Lower leg skin (tissue), 4 donors: ENCODE data around the gene TMEM170B. TPM values are rescaled to one million over a fixed set of nuclear protein-coding genes. Genes with fewer than 3 reads are reported as not detected.

Source experiments
- DNase-seq, 2 donors: peaks; one replicate each; pipeline ENCODE4 v3.0.0-alpha.2; 2019; ENCODE audit warnings: low spot score in 2 of 2
- H3K4me3 ChIP-seq: fragments of 200-600 bp; sonication (generic); 2 replicates; pipeline ENCODE4 v1.5.1; 2017; ENCODE audit warnings: mild to moderate bottlenecking, low read depth; ENCODE audit not compliant: poor library complexity, severe bottlenecking
- POLR2A ChIP-seq, 2 donors: fragments of 450-650 bp; IDR thresholded peaks; one replicate each; pipeline ENCODE4 v1.6.1; 2016 to 2017; ENCODE audit warnings: antibody characterized with exemption in 2 of 2, mild to moderate bottlenecking in 1 of 2, moderate library complexity in 1 of 2
- WGBS, 2 donors: methylation state at CpG; one replicate each; pipeline ENCODE4 v1.1.5; 2018; 5-methylcytosine and 5-hydroxymethylcytosine counted together
- intact Hi-C: fragments of 100-400 bp; cut with DNase I; formaldehyde crosslinking; loops from one replicate; pipeline ENCODE4 v1.15.0; 2023; ENCODE audit warnings: low total_unique reads
- total RNA-seq, 4 donors: library from RNA; depleted of rRNA; stranded (reverse); fragments of >200 nt; gene quantifications; one replicate each; pipeline ENCODE4 v1.1.0, GENCODE V29; 2016
- TF ChIP-seq, protein P1 (sequence below), 3 donors: fragments of 450-650 bp; IDR thresholded peaks; one replicate each; pipeline ENCODE4 v1.5.1; 2016; ENCODE audit warnings: antibody characterized with exemption in 3 of 3, mild to moderate bottlenecking in 3 of 3, moderate library complexity in 2 of 3

The TMEM170B gene
- total RNA-seq, 4 donors from 2014 or later, result 0.34 to 2.1 (median 1.3) TPM

DNA sequence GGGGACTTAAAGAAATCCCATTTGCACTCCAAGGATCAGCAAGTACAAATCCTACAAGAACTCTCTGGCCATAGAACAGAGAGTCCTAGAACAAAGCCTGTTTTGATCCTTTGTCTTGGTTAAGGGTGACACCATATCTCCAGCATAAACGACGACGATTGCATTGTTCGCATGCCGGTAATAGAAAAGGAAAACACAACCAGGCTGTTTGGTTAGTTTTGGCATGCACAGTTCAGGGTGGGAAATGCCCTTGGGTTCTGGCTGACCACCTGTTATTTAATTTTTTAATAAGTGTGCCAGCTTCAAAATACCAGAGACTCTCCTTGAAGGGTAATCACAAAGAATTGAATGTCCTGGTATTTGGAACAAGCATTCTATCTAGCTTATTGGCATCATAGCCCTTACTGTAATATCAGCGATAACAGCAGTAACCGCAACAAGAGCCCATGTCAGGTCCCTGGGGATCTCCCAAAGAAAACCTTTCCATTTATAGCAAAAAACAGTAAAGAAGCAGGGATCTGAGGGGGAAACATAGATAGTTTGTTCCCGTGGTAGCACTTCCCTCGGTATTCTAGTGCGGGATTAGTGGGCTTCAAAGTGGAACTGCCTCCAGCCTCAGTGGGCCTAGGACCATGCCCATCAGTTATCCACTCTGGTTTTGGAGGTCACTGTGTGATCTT is 77.1 kb downstream of the TMEM170B start:
- TF ChIP-seq, protein P1, sequence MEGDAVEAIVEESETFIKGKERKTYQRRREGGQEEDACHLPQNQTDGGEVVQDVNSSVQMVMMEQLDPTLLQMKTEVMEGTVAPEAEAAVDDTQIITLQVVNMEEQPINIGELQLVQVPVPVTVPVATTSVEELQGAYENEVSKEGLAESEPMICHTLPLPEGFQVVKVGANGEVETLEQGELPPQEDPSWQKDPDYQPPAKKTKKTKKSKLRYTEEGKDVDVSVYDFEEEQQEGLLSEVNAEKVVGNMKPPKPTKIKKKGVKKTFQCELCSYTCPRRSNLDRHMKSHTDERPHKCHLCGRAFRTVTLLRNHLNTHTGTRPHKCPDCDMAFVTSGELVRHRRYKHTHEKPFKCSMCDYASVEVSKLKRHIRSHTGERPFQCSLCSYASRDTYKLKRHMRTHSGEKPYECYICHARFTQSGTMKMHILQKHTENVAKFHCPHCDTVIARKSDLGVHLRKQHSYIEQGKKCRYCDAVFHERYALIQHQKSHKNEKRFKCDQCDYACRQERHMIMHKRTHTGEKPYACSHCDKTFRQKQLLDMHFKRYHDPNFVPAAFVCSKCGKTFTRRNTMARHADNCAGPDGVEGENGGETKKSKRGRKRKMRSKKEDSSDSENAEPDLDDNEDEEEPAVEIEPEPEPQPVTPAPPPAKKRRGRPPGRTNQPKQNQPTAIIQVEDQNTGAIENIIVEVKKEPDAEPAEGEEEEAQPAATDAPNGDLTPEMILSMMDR (IDR thresholded peaks at IDR 0.05), result no peak
- TF ChIP-seq POLR2A (IDR thresholded peaks at IDR 0.05), result no peak
- H3K4me3 ChIP-seq, result no peak overlapping the region
- peak in 1 of 2 donors; percentile 58 for DNase-seq
- WGBS, 2 donors, result 75 to 79% methylated on average over 10 of the region's 10 CpGs
- intact Hi-C loops, result no loop called here

DNA sequence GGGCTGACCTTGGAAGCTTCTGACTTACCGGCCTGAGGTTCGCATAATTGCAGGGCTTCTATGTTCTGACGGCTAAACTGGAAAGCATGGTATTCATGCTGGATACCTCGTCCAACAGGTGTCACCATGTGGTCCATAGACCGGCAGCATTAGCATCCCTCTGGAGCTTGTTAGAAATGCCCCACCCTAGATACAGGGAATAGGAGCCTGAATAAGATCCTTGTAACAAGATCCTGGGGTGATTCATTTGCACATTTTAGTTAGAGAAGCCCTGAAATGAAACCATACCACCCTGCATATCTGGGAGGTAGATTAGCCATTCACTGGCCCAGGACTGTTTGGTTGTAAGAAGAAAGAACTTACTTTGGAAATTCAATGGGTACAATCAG is 77.7 kb downstream of the TMEM170B start:
- no peak overlapping the region for H3K4me3 ChIP-seq
- no peak for DNase-seq
- TF ChIP-seq, protein P1 (IDR thresholded peaks at IDR 0.05), result no peak
- TF ChIP-seq POLR2A (IDR thresholded peaks at IDR 0.05), result no peak
- WGBS, 2 donors, result 86 to 90% methylated on average over 5 of the region's 5 CpGs
- intact Hi-C loops, result no loop called here

DNA sequence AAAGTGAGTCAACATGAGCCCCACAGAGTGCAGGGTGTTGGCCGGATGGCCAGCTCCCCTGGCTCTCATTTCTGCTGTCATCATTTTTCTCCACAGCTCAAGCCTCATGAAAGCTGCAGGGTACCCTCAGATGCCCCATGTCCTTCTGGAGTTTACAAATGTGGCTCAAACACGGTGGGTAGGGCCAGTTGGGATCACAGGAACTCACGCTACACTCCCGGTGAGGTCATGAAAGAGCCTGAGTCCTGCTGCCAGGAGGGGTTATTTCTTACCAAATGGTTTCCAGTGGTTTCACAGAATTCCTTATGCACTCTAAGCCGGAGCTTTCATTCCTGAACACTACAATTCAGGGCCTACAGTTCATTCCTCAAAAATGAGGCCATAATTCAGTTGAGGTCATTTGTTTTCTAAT is 78.7 kb downstream of the TMEM170B start:
- 63 to 73% methylated on average over 5 of the region's 5 CpGs for WGBS, 2 donors
- TF ChIP-seq, protein P1 (IDR thresholded peaks at IDR 0.05), result no peak
- TF ChIP-seq POLR2A (IDR thresholded peaks at IDR 0.05), result no peak

DNA sequence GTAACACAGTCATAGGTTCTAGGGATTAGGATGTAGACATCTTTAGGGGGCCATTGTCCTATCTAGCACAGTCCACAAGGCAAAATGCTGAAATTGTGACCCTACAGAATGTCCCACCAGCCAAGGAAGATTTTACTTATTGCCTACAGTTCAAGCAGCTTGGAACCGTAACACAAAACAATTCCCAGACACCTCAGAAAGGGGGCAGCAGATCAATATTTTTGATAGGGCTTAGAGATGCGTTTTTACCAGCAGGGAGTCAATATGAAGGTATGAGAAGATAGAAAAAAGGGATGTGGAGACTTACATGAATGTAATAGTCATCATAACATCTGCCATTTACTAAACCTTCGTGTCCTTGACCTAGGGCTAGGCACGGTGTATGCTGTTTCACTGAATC is 81.0 kb downstream of the TMEM170B start:
- no peak overlapping the region for H3K4me3 ChIP-seq
- peak in 1 of 2 donors; percentile 32 for DNase-seq
- 72 to 87% methylated on average over 4 of the region's 4 CpGs for WGBS, 2 donors
- intact Hi-C loops, result no loop called here
- TF ChIP-seq, protein P1 (IDR thresholded peaks at IDR 0.05), result no peak
- no peak for TF ChIP-seq POLR2A (IDR thresholded peaks at IDR 0.05)

More for the DNA sequence above, 78.7 kb downstream of the TMEM170B start:
- no peak overlapping the region for H3K4me3 ChIP-seq
- DNase-seq, result peak in 1 of 2 donors; percentile 78
- intact Hi-C loops, result no loop called here

DNA sequence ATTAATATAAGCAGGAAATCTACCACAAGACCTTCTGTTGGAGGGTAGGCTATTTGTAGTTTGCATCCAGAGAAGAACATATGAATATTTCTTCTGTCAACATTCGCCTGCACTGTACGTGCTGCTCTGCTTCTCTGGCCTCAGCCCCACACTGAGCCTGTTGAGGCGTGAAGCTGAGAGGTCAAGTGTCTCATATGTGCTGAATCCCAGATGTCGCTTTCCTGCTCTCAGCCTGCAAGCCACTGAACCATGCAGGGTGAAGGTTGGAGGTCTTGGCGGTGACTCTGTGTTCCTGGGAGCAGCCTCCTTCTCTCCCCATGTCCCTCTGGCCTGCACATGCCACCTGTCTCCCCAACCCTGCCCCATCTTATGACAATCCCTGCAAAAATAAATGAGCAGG is 83.6 kb downstream of the TMEM170B start:
- intact Hi-C loops, result no loop called here
- 82% methylated on average over 5 of the region's 5 CpGs for WGBS, 2 donors
- DNase-seq, result no peak
- TF ChIP-seq, protein P1 (IDR thresholded peaks at IDR 0.05), result no peak
- H3K4me3 ChIP-seq, result no peak overlapping the region

DNA sequence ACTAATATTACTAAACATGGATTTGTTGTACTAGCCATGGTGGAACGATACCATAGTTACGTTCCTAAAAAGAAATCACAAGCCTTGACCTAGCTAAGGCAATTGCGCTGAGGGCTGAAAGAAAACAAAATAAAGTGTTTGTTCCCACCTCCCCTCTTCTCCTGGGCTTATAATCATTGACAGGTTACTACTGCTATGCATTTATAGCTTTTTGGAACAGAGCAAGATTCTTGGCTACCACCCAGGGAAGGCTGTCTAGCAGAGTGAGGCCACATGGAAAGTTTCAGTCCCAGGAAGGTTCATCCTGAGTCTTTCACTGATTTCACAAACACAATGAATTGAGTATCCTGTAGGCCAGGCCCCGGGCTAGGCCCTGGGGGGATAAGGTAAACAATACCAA is 84.6 kb downstream of the TMEM170B start:
- peak in 1 of 2 donors; percentile 61 for DNase-seq
- intact Hi-C loops, result no loop called here
- WGBS, 2 donors, result 93 to 96% methylated on average over 4 of the region's 4 CpGs
- TF ChIP-seq POLR2A (IDR thresholded peaks at IDR 0.05), result no peak
- TF ChIP-seq, protein P1 (IDR thresholded peaks at IDR 0.05), result no peak
- H3K4me3 ChIP-seq, result no peak overlapping the region
